CD4-positive, alpha-beta T cell (primary cell): ENCODE results near the gene OR9I1. TPM values are rescaled to one million over a fixed set of nuclear protein-coding genes. Genes with fewer than 3 reads are reported as not detected.

Experiments used
- ATAC-seq: fragments of 200-7000 bp; cut with Tn5 transposase; one replicate; pipeline ENCODE4 v1.10.0; 2022; ENCODE audit warnings: mild to moderate bottlenecking; ENCODE audit not compliant: poor library complexity
- CTCF ChIA-PET: fragments of 350-600 bp; sonication (Branson Sonifier 250); formaldehyde crosslinking; loops from one replicate; lab custom pipeline; 2021; ENCODE audit warnings: antibody characterized with exemption, inconsistent platforms; lab: Charles Lee
- POLR2A ChIA-PET: fragments of 350-600 bp; sonication (Branson Sonifier 250); formaldehyde crosslinking; loops from one replicate; lab custom pipeline; 2021; ENCODE audit warnings: antibody characterized with exemption, inconsistent platforms; lab: Charles Lee
- DNase-seq, 14 experiments: peaks; one replicate each; pipeline ENCODE4 v3.0.0-alpha.2; 2013 to 2020; ENCODE audit warnings: mixed read lengths in 2 of 14
- H3K27ac ChIP-seq, 2 donors: one replicate each; pipeline versions ENCODE4 v1.5.1 to v1.7.0; 2013; ENCODE audit warnings: low read length in 2 of 2, low read depth in 1 of 2, mild to moderate bottlenecking in 1 of 2
- H3K27me3 ChIP-seq, 2 experiments: 1 replicate in 1 of 2; 2 replicates in 1 of 2; pipeline versions ENCODE4 v1.6.1 to v1.7.0; 2013; ENCODE audit warnings: low read length in 2 of 2, control low read depth in 1 of 2, mild to moderate bottlenecking in 1 of 2, moderate library complexity in 1 of 2; ENCODE audit not compliant: insufficient read depth in 2 of 2, control insufficient read depth in 1 of 2
- H3K36me3 ChIP-seq: one replicate; pipeline ENCODE4 v1.6.1; 2013; ENCODE audit warnings: low read length, control low read depth; ENCODE audit not compliant: insufficient read depth
- H3K4me1 ChIP-seq: one replicate; pipeline ENCODE4 v1.6.1; 2013; ENCODE audit warnings: low read length, control low read depth; ENCODE audit not compliant: insufficient read depth
- H3K4me3 ChIP-seq: one replicate; pipeline ENCODE4 v1.5.1; 2013; ENCODE audit warnings: mild to moderate bottlenecking, low read length, moderate library complexity
- H3K9me3 ChIP-seq, 2 experiments: 1 replicate in 1 of 2; 2 replicates in 1 of 2; pipeline versions ENCODE4 v1.6.1 to v1.7.0; 2013; ENCODE audit warnings: low read length in 2 of 2, mild to moderate bottlenecking in 2 of 2, control low read depth in 1 of 2, moderate library complexity in 1 of 2; ENCODE audit not compliant: control insufficient read depth in 1 of 2, insufficient read depth in 1 of 2
- H3K27ac Mint-ChIP-seq: one replicate; pipeline ENCODE4 v1.8.0; 2020; ENCODE audit warnings: mixed read lengths
- H3K27me3 Mint-ChIP-seq: one replicate; pipeline ENCODE4 v1.8.0; 2021; ENCODE audit warnings: mixed read lengths
- H3K36me3 Mint-ChIP-seq: one replicate; pipeline ENCODE4 v1.8.0; 2021; ENCODE audit warnings: low read depth, mixed read lengths
- H3K4me1 Mint-ChIP-seq: one replicate; pipeline ENCODE4 v1.8.0; 2021; ENCODE audit warnings: low read depth, mixed read lengths
- H3K4me3 Mint-ChIP-seq: one replicate; pipeline ENCODE4 v1.8.0; 2020; ENCODE audit warnings: mild to moderate bottlenecking, mixed read lengths
- H3K9me3 Mint-ChIP-seq: one replicate; pipeline ENCODE4 v1.8.0; 2020; ENCODE audit warnings: mixed read lengths
- CTCF ChIP-seq: fragments of 200-600 bp; IDR thresholded peaks from one replicate; pipeline ENCODE4 v1.8.0; 2022; ENCODE audit warnings: antibody characterized with exemption, mild to moderate bottlenecking
- intact Hi-C, 2 experiments: fragments of 100-400 bp; cut with DNase I in 1 of 2; cut with micrococcal nuclease in 1 of 2; formaldehyde crosslinking; loops; one replicate each; pipeline versions ENCODE4 v1.15.1 to v1.9.0; 2023 to 2025; cut with DNase I, micrococcal nuclease
- total RNA-seq, 174 experiments: library from RNA in 2 of 174; stranded (reverse) in 2 of 174; gene quantifications; one replicate each; pipeline ENCODE4 v1.2.3 and lab custom pipeline; 2021 to 2026

The OR9I1 gene
- total RNA-seq, 2 experiments from 2014 or later = not detected

- no peak overlapping the region for H3K27ac Mint-ChIP-seq
- DNase-seq = no peak
These were observed 38.8 kb downstream of the OR9I1 start for GRCh38 chr11:58086528-58086927.

GRCh38 chr11:58075781-58076180 lies 49.5 kb downstream of the OR9I1 start:
- Histone ChIP-seq H3K4me1 (no peaks in the 10 kb centered on the region), H3K27me3 (no peaks in the 10 kb centered on the region), H3K9me3 (no peaks in the 10 kb centered on the region), H3K27ac (no peak overlapping the region), H3K4me3 (no peak overlapping the region), H3K36me3 (no peaks in the 10 kb centered on the region)
- DNase-seq (no peak), ATAC-seq (no peak)
- CTCF ChIA-PET = no interaction called here
- POLR2A ChIA-PET = no interaction called here
- no peaks in the 10 kb centered on the region for H3K36me3 Mint-ChIP-seq
- H3K4me1 Mint-ChIP-seq = no peaks in the 10 kb centered on the region
- no peak overlapping the region for H3K27ac Mint-ChIP-seq
- H3K27me3 Mint-ChIP-seq = peaks cover 8% of the 10 kb centered on the region
- peaks cover 3% of the 10 kb centered on the region for H3K9me3 Mint-ChIP-seq
- TF ChIP-seq CTCF = no peak
- H3K4me3 Mint-ChIP-seq = no peak overlapping the region
- intact Hi-C loops = no loop called here

More at GRCh38 chr11:58086528-58086927, 38.8 kb downstream of the OR9I1 start:
- no peak for TF ChIP-seq CTCF
- Mint-ChIP-seq H3K36me3 (no peaks in the 10 kb centered on the region), H3K4me1 (no peaks in the 10 kb centered on the region), H3K4me3 (no peak overlapping the region), H3K9me3 (peaks cover 8% of the 10 kb centered on the region), H3K27me3 (peaks cover 23% of the 10 kb centered on the region)
- ChIA-PET POLR2A (no interaction called here), CTCF (no interaction called here)
- Histone ChIP-seq H3K4me3 (no peak overlapping the region), H3K27me3 (no peaks in the 10 kb centered on the region), H3K36me3 (no peaks in the 10 kb centered on the region), H3K4me1 (no peaks in the 10 kb centered on the region), H3K27ac (no peak overlapping the region), H3K9me3 (no peaks in the 10 kb centered on the region)
- ATAC-seq = no peak
- intact Hi-C loops = no loop called here

- DNase-seq = no peak
- intact Hi-C loops = no loop called here
- Histone ChIP-seq H3K9me3 (no peaks in the 10 kb centered on the region), H3K27ac (no peak overlapping the region), H3K27me3 (no peaks in the 10 kb centered on the region), H3K36me3 (no peaks in the 10 kb centered on the region), H3K4me1 (no peaks in the 10 kb centered on the region), H3K4me3 (no peak overlapping the region)
- ChIA-PET POLR2A (no interaction called here), CTCF (no interaction called here)
- Mint-ChIP-seq H3K9me3 (peaks cover 3% of the 10 kb centered on the region), H3K27me3 (no peaks in the 10 kb centered on the region), H3K36me3 (no peaks in the 10 kb centered on the region), H3K4me1 (no peaks in the 10 kb centered on the region), H3K4me3 (no peak overlapping the region), H3K27ac (no peak overlapping the region)
- TF ChIP-seq CTCF = no peak
- no peak for ATAC-seq
These were observed 54.7 kb downstream of the OR9I1 start for GRCh38 chr11:58070585-58070984.
